AG04449 (cell line): ENCODE results near the gene RXFP1.

Experiments
- CTCF ChIA-PET: fragments of 350-600 bp; formaldehyde crosslinking; extraction: SDS; loops from one replicate; lab custom pipeline; 2021; ENCODE audit warnings: antibody characterized with exemption; lab: Yijun Ruan, JAX
- POLR2A ChIA-PET: fragments of 400-600, 350-600 bp; formaldehyde crosslinking; extraction: SDS; loops from one replicate; lab custom pipeline; 2020; ENCODE audit warnings: antibody characterized with exemption, inconsistent platforms; lab: Yijun Ruan, JAX
- DNase-seq: peaks from one replicate; pipeline ENCODE4 v3.0.0-alpha.2; 2010; ENCODE audit warnings: low read depth, low spot score
- H3K4me3 ChIP-seq: 2 replicates; pipeline ENCODE4 v1.5.1; 2011; ENCODE audit warnings: low read depth, mild to moderate bottlenecking, control low read depth, low read length
- CTCF ChIP-seq: IDR thresholded peaks from one replicate; pipeline ENCODE4 v1.5.1; 2011; ENCODE audit warnings: mild to moderate bottlenecking, moderate library complexity, low read length, control low read depth, inconsistent platforms; ENCODE audit not compliant: insufficient read depth; ENCODE audit errors: missing control alignments

RXFP1 gene

GRCh38 chr4:158624889-158625478 is 103.3 kb downstream of the RXFP1 start:
- TF ChIP-seq CTCF = peak; percentile 49
- no peak overlapping the region for H3K4me3 ChIP-seq
- ChIA-PET POLR2A (no interaction called here), CTCF (interaction anchor here (0.9 to 7.0 kb wide), 17 partner anchors 10 to 578 kb away, joined by 3 to 121 read pairs (median 7); no protein-coding TSS in a partner anchor)
- DNase-seq = no peak

GRCh38 chr4:158625544-158625943 is 103.9 kb downstream of the RXFP1 start:
- DNase-seq = no peak
- POLR2A ChIA-PET = no interaction called here
- no peak overlapping the region for H3K4me3 ChIP-seq
- no peak for TF ChIP-seq CTCF
- CTCF ChIA-PET = interaction anchor here (0.9 to 7.0 kb wide), 18 partner anchors 9 to 577 kb away, joined by 3 to 121 read pairs (median 6); no protein-coding TSS in a partner anchor

GRCh38 chr4:158630893-158631292 is 109.2 kb downstream of the RXFP1 start:
- CTCF ChIA-PET = interaction anchor here (2.4 kb wide), 1 partner anchor 371 kb away, joined by 8 read pairs; no protein-coding TSS in a partner anchor
- TF ChIP-seq CTCF = no peak
- POLR2A ChIA-PET = no interaction called here

GRCh38 chr4:158636619-158637018 is 114.9 kb downstream of the RXFP1 start:
- H3K4me3 ChIP-seq = no peak overlapping the region
- no peak for DNase-seq
- TF ChIP-seq CTCF = no peak
- ChIA-PET CTCF (no interaction called here), POLR2A (no interaction called here)

More at GRCh38 chr4:158630893-158631292, 109.2 kb downstream of the RXFP1 start:
- H3K4me3 ChIP-seq = no peak overlapping the region
- DNase-seq = no peak

GRCh38 chr4:158644356-158644755 is 122.7 kb downstream of the RXFP1 start:
- ChIA-PET CTCF (interaction anchor here (1.8 kb wide), 1 partner anchor 20 kb away, joined by 8 read pairs; no protein-coding TSS in a partner anchor), POLR2A (no interaction called here)
- H3K4me3 ChIP-seq = no peak overlapping the region
- DNase-seq = no peak
- TF ChIP-seq CTCF = no peak

- DNase-seq = no peak
- no peak overlapping the region for H3K4me3 ChIP-seq
- ChIA-PET CTCF (interaction anchor here (1.6 to 1.8 kb wide), 2 partner anchors 18 to 20 kb away, joined by 4 to 8 read pairs; no protein-coding TSS in a partner anchor), POLR2A (no interaction called here)
- TF ChIP-seq CTCF = no peak
Observed at GRCh38 chr4:158644760-158645159, 123.1 kb downstream of the RXFP1 start.
